NK-92 (cell line): ENCODE measurements around the gene HOXC5.
"Not testable (repeated sequence)": the region's sequence is repeated elsewhere in the genome, so short reads cannot be mapped to it uniquely, and the experiment has no call there.

Experiments
- DNase-seq: peaks from one replicate; lab custom pipeline; 2025; ENCODE audit not compliant: unreplicated experiment; lab: John Stamatoyannopoulos, UW

Gene HOXC5

GRCh38 chr12:54060174-54060974, 27.5 kb downstream of the HOXC5 start:
- no peak for DNase-seq

- DNase-seq, result no peak
Observed at GRCh38 chr12:54060975-54061778, 28.3 kb downstream of the HOXC5 start.

GRCh38 chr12:54065677-54066076, 32.8 kb downstream of the HOXC5 start:
- no peak for DNase-seq

GRCh38 chr12:54066408-54066807, 33.6 kb downstream of the HOXC5 start:
- no peak for DNase-seq

GRCh38 chr12:54068418-54069070, 35.7 kb downstream of the HOXC5 start:
- DNase-seq, result no peak

GRCh38 chr12:54071942-54072341, 39.1 kb downstream of the HOXC5 start:
- no peak for DNase-seq

- no peak for DNase-seq
Observed at GRCh38 chr12:54074308-54074707, 41.5 kb downstream of the HOXC5 start.

- no peak for DNase-seq
Observed at GRCh38 chr12:54075409-54075808, 42.6 kb downstream of the HOXC5 start.

GRCh38 chr12:54075974-54076373, 43.1 kb downstream of the HOXC5 start:
- DNase-seq, result no peak

GRCh38 chr12:54077843-54078242, 45.0 kb downstream of the HOXC5 start:
- DNase-seq, result not testable (repeated sequence)

- DNase-seq, result not testable (repeated sequence)
Observed at GRCh38 chr12:54079115-54079514, 46.3 kb downstream of the HOXC5 start.

- not testable (repeated sequence) for DNase-seq
Observed at GRCh38 chr12:54080008-54080924, 47.4 kb downstream of the HOXC5 start.

GRCh38 chr12:54081053-54081514, 48.2 kb downstream of the HOXC5 start:
- not testable (repeated sequence) for DNase-seq

GRCh38 chr12:54081581-54082396, 48.9 kb downstream of the HOXC5 start:
- not testable (repeated sequence) for DNase-seq

- DNase-seq, result no peak
Observed at GRCh38 chr12:54082397-54082892, 49.6 kb downstream of the HOXC5 start.
